Stimulated activated CD8-positive, alpha-beta memory T cell treated with anti-CD3 and anti-CD28 coated beads, Interleukin-15, amount 100 ng/mL, for 1 hour (primary cell): ENCODE results near the gene SMIM23.
"Not testable (repeated sequence)": the region's sequence is repeated elsewhere in the genome, so short reads cannot be mapped to it uniquely, and the experiment has no call there.

Experiments used
- DNase-seq: peaks from one replicate; pipeline ENCODE4 v3.0.0-alpha.2; 2020; ENCODE audit warnings: low read depth

Gene SMIM23

GRCh38 chr5:171773106-171773505, 12.5 kb upstream of the SMIM23 start:
- no peak for DNase-seq

- no peak for DNase-seq
Observed at GRCh38 chr5:171774418-171774817, 11.2 kb upstream of the SMIM23 start.

GRCh38 chr5:171776213-171776612, 9.4 kb upstream of the SMIM23 start:
- DNase-seq: no peak

- DNase-seq: no peak
Observed at GRCh38 chr5:171776770-171777759, 8.6 kb upstream of the SMIM23 start.

- not testable (repeated sequence) for DNase-seq
Observed at GRCh38 chr5:171781744-171782143, 3.9 kb upstream of the SMIM23 start.

GRCh38 chr5:171782332-171782966, 3.2 kb upstream of the SMIM23 start:
- DNase-seq: no peak

GRCh38 chr5:171783051-171783450, 2.6 kb upstream of the SMIM23 start:
- no peak for DNase-seq

- no peak for DNase-seq
Observed at GRCh38 chr5:171789353-171789752, 3.7 kb downstream of the SMIM23 start.

- DNase-seq: no peak
Observed at GRCh38 chr5:171790408-171790807, 4.8 kb downstream of the SMIM23 start.

- no peak for DNase-seq
Observed at GRCh38 chr5:171794470-171794960, 8.9 kb downstream of the SMIM23 start.

- DNase-seq: no peak
Observed at GRCh38 chr5:171795381-171795780, 9.8 kb downstream of the SMIM23 start.

GRCh38 chr5:171796436-171796835, 10.8 kb downstream of the SMIM23 start:
- DNase-seq: no peak

GRCh38 chr5:171797543-171797942, 11.9 kb downstream of the SMIM23 start:
- no peak for DNase-seq

GRCh38 chr5:171798418-171798817, 12.8 kb downstream of the SMIM23 start:
- no peak for DNase-seq

- DNase-seq: no peak
Observed at GRCh38 chr5:171801839-171802238, 16.2 kb downstream of the SMIM23 start.

- no peak for DNase-seq
Observed at GRCh38 chr5:171805746-171806145, 20.1 kb downstream of the SMIM23 start.

GRCh38 chr5:171806976-171807747, 21.5 kb downstream of the SMIM23 start:
- no peak for DNase-seq

- no peak for DNase-seq
Observed at GRCh38 chr5:171808453-171808852, 22.8 kb downstream of the SMIM23 start.

GRCh38 chr5:171808951-171809350, 23.3 kb downstream of the SMIM23 start:
- no peak for DNase-seq

GRCh38 chr5:171810227-171810626, 24.6 kb downstream of the SMIM23 start:
- no peak for DNase-seq

GRCh38 chr5:171813270-171813669, 27.7 kb downstream of the SMIM23 start:
- DNase-seq: no peak

- DNase-seq: no peak
Observed at GRCh38 chr5:171813813-171814490, 28.3 kb downstream of the SMIM23 start.
